H1 (cell line): ENCODE measurements around the gene TMC6.

ENCODE experiments used
- CHD1 ChIP-seq: IDR thresholded peaks from 2 replicates; pipeline ENCODE4 v1.6.1; 2012; ENCODE audit warnings: low read depth, low read length, improper control_type of control experiment
- EP300 ChIP-seq, 2 experiments: IDR thresholded peaks; 1 replicate in 1 of 2; 2 replicates in 1 of 2; pipeline ENCODE4 v1.6.1; 2011 to 2012; ENCODE audit warnings: low read depth in 2 of 2, low read length in 2 of 2, mild to moderate bottlenecking in 2 of 2, borderline replicate concordance in 1 of 2, inconsistent platforms in 1 of 2, moderate library complexity in 1 of 2
- EZH2 ChIP-seq: fragments of 200-600 bp; sonication (generic); IDR thresholded peaks from 2 replicates; pipeline ENCODE4 v1.7.1; 2012; ENCODE audit warnings: low read depth, mild to moderate bottlenecking, moderate library complexity, low read length, inconsistent platforms; ENCODE audit not compliant: severe bottlenecking
- HDAC6 ChIP-seq: IDR thresholded peaks from one replicate; pipeline ENCODE4 v1.7.1; 2012; ENCODE audit warnings: low read depth, mild to moderate bottlenecking, inconsistent platforms, low read length, moderate library complexity
- NRF1 ChIP-seq: IDR thresholded peaks from 2 replicates; pipeline ENCODE4 v1.6.1; 2011; ENCODE audit warnings: mild to moderate bottlenecking, low read depth, low read length, improper control_type of control experiment
- POLR2A ChIP-seq, 2 experiments: IDR thresholded peaks; 1 replicate in 1 of 2; 2 replicates in 1 of 2; pipeline ENCODE4 v1.6.1; 2011; ENCODE audit warnings: low read depth in 2 of 2, low read length in 2 of 2, mild to moderate bottlenecking in 2 of 2; ENCODE audit errors: control extremely low read depth in 1 of 2
- POLR2AphosphoS5 ChIP-seq: IDR thresholded peaks from 2 replicates; pipeline ENCODE4 v1.6.1; 2011; ENCODE audit warnings: low read depth, low read length
- RAD21 ChIP-seq, 2 experiments: IDR thresholded peaks in 1 of 2; conservative IDR thresholded peaks in 1 of 2; 2 replicates each; pipeline ENCODE4 v1.6.1; 2011; ENCODE audit warnings: low read depth in 2 of 2, low read length in 2 of 2, improper control_type of control experiment in 1 of 2, inconsistent platforms in 1 of 2, mild to moderate bottlenecking in 1 of 2, moderate library complexity in 1 of 2
- SP1 ChIP-seq: IDR thresholded peaks from 2 replicates; pipeline ENCODE4 v1.6.1; 2011; ENCODE audit warnings: low read depth, low read length
- SRF ChIP-seq: IDR thresholded peaks from 2 replicates; pipeline ENCODE4 v1.6.1; 2011; ENCODE audit warnings: mild to moderate bottlenecking, low read depth, low read length, moderate library complexity
- SUZ12 ChIP-seq: fragments of 200-600 bp; sonication (generic); IDR thresholded peaks from 2 replicates; pipeline ENCODE4 v1.6.1; 2012; ENCODE audit warnings: mild to moderate bottlenecking, inconsistent platforms, low read length, moderate library complexity, mixed read lengths
- TAF7 ChIP-seq: optimal IDR thresholded peaks from 2 replicates; pipeline ENCODE3; 2011; ENCODE audit warnings: low read depth, mild to moderate bottlenecking, inconsistent platforms, low read length, moderate library complexity, borderline replicate concordance
- TF ChIP-seq, protein P1 (sequence below), 3 experiments: IDR thresholded peaks; 1 replicate in 2 of 3; 2 replicates in 1 of 3; pipeline versions ENCODE4 v1.5.1 to v1.6.1; 2011; ENCODE audit warnings: low read length in 3 of 3, mild to moderate bottlenecking in 3 of 3, inconsistent platforms in 2 of 3, low read depth in 1 of 3, moderate library complexity in 1 of 3; ENCODE audit not compliant: insufficient read depth in 1 of 3; ENCODE audit errors: control extremely low read depth in 1 of 3
- TF ChIP-seq, protein P2 (sequence below): IDR thresholded peaks from 2 replicates; pipeline ENCODE4 v1.6.1; 2012; ENCODE audit warnings: inconsistent platforms

DNA sequence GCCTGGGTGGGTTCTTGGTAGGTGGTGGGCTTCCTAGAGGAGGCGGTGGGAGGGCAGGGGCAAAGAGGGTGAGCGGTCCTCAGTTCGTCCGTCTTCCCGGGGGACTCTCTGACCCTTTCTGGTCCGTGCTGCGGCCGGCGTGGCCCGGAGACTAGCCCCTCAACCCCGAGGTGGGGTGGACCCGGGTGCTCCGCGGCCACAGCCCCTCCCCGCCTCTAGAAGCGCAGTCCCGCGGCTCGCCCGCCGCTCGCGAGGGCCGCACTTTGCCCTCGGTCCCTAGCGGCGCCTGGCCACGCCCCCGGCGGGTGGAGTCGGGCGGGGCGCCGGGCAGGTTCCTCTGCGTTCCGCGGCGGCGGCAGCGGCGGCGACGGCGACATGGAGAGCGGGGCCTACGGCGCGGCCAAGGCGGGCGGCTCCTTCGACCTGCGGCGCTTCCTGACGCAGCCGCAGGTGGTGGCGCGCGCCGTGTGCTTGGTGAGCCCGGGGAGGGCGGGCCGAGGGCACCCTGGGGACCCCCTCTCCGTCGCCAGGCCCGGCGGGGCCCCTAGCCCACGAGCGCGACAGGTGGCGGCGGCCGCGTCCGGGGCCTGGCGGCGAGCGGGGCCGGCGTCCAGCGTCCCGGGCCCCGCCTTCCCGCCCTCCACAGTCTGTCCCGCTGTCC is 39.8 kb upstream of the TMC6 start, which contains the start of gene SYNGR2:
- TF ChIP-seq TAF7 (no peak), RAD21 (IDR thresholded peaks at IDR 0.05 in 1 of 2, conservative IDR thresholded peaks at IDR 0.05 in 1 of 2; ENCODE audit: low read depth in 2 of 2, low read length in 2 of 2) (no peak), NRF1 (no peak), HDAC6 (no peak), SP1 (peak; percentile 17; the same call in 1 of the 2 replicates), EZH2 (no peak), CHD1 (no peak), POLR2AphosphoS5 (no peak; the same call in 1 of the 2 replicates), EP300 (IDR thresholded peaks at IDR 0.05; ENCODE audit: borderline replicate concordance in 1 of 2, low read depth in 2 of 2, low read length in 2 of 2) (peak in 1 of 2 experiments; percentile 80; a peak in 2 of 3 replicates), POLR2A (IDR thresholded peaks at IDR 0.05; ENCODE audit: control extremely low read depth in 1 of 2, low read depth in 2 of 2, low read length in 2 of 2) (0 out of 3 replicates have a peak, but pooled peaks of 1 of the 2 experiments have one; percentile 18), SRF (no peak), SUZ12 (no peak)
- TF ChIP-seq, protein P1, sequence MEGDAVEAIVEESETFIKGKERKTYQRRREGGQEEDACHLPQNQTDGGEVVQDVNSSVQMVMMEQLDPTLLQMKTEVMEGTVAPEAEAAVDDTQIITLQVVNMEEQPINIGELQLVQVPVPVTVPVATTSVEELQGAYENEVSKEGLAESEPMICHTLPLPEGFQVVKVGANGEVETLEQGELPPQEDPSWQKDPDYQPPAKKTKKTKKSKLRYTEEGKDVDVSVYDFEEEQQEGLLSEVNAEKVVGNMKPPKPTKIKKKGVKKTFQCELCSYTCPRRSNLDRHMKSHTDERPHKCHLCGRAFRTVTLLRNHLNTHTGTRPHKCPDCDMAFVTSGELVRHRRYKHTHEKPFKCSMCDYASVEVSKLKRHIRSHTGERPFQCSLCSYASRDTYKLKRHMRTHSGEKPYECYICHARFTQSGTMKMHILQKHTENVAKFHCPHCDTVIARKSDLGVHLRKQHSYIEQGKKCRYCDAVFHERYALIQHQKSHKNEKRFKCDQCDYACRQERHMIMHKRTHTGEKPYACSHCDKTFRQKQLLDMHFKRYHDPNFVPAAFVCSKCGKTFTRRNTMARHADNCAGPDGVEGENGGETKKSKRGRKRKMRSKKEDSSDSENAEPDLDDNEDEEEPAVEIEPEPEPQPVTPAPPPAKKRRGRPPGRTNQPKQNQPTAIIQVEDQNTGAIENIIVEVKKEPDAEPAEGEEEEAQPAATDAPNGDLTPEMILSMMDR (IDR thresholded peaks at IDR 0.05; ENCODE audit: control extremely low read depth in 1 of 3, insufficient read depth in 1 of 3, low read depth in 1 of 3, low read length in 3 of 3), result no peak
- TF ChIP-seq, protein P2, sequence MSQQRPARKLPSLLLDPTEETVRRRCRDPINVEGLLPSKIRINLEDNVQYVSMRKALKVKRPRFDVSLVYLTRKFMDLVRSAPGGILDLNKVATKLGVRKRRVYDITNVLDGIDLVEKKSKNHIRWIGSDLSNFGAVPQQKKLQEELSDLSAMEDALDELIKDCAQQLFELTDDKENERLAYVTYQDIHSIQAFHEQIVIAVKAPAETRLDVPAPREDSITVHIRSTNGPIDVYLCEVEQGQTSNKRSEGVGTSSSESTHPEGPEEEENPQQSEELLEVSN, result no peak
